ENCODE data around the gene DSC2.
"Not testable (repeated sequence)": the region's sequence is repeated elsewhere in the genome, so short reads cannot be mapped to it uniquely, and the experiment has no call there.

DSC2 gene

DNA sequence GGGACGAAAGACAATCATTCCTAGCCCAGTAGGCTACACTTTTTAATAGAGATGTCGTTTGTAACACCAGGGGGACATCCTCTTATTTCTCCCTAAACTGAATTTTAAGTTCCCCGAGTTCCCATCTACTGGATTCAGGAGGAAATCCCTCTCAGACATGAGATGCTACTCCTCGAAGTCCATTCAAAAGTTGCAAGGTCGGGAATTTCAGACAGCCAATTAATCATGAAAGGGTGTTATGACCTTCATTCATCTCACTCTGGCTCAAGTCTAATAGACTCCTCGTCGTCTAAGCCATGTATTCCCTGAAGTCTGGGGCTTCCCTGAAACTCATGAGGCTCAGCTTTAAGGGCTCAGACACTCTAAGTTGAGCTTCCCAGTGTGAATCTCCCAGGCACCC, 58.5 kb downstream of the DSC2 start:
- no peak for DNase-seq (ENCODE audit: low read depth in 2 of 2)

DNA sequence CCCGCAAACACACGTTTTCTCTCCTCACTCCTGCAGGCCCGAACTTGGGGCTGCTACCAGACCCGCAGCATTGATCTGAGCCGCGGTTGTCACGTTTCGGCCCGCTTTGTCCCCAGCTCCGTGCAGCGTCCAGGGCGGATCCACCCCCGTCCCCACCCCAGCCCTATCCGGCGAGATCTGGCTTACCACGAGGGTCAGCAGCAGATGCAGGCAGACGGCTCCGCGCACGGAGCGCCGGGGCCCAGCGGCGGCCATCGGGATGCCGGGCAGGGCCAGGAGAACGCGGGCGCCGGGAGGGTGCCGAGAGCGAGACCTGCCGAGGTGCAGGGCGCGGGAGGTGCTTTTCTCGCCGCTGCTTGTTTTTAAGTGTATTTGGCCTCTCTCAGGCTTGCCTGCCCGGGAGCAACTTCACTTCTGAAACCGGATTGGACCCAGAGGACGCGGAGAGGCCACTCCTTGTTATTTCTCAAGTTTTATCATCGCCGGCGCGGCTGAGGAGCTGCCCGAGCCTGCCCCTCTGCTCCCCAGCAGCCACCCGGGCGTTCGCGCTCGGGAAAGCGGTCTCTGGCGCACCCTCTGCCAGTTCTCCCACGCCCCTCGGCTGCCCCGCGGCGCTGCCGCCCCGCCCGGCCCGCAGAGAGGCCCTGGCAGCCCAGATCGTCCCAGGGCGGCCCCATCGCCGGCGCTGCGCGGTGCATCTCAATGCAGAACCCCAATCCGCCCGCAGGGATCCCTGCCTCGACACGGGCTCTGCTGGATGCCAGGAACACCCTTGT, 59.6 kb downstream of the DSC2 start, which contains the start of gene DSC3:
Gene DSC3, minus strand, starts transcription at position 337 of the 776 bp plus-strand sequence. Its CDS starts 82 bp downstream, at position 255.
- DNase-seq (ENCODE audit: low read depth in 2 of 2): no peak

DNA sequence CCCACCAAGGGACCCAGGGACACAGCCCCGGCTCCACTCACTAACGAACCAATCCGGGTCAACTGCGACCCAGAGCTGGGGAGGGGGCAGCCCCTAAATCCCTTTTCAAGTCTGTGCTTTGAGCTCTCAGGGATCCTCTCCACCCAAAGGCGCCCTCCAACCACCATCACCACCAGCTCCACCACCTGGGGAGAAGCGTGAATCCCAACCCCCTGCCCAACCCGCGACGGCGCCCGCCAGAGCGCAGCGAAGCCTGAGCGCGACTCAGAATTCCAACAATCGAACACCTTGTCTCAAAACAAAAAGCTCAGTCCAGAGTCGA, 60.2 kb downstream of the DSC2 start:
- DNase-seq (ENCODE audit: low read depth in 2 of 2): no peak

DNA sequence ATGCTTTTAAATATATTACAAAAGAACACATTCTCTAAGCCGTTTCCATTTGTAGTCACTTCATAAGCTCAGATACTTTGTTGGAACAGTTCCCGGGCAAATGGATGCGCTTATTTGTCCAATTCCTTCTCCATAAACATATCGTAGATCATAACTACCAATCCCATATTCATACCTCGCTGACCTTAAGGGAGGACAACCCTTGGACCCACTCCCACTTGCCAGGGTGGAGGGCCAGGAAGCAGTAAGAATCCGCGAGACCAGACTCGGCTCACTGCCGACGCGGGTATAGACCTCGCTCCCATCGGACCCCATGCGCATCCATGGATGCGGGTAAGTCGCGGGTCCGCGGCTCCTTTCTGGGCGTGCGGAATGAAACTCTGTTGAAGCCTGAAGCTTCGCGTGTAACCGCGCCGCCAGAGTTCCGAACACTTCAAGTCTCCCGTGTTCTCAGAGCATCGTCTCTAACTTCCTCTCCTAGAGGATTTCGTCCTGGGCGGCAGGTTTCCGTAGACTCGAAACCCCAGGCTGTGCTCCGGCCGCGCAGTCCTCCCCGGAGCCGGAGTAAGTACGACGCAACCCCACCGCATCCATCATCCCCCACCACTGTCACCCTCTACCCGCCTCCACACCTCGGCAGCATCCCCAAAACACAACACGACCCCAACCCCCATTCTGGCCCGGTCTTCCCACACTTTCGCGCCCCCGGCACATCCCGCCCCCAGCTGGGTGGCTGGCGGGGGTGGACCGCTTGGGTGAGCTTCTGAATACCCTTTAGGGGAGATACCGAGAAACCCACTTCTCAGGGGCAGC, 60.7 kb downstream of the DSC2 start:
- no peak for DNase-seq (ENCODE audit: low read depth in 2 of 2)

DNA sequence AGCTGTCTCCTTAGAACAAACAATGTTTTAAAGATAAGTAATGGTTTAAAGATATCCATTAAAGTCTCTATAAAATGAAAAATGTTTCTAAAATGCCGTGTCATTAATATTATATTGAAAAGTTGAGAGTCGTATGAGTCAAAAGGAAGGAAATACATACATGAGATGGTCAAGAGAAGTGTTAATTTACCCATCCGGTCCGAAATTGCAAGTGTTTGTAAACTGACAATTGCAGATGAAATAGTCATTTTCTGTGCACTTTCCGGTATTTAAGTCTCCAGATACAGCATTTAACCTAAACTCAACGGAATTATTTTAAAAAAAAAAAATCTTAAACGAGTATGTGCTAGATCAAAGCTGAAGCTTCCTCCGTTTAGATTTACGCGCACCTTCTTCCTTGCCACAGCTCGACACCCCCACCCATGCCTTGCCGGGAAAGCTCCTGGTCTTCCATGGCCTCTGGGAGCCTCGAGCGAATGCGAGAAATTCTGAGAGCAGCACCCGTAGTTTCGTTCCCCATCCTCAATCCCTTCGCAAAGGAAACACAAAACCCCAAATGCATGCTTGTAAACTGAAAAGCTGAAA, 61.4 kb downstream of the DSC2 start:
- DNase-seq (ENCODE audit: low read depth in 2 of 2): no peak

DNA sequence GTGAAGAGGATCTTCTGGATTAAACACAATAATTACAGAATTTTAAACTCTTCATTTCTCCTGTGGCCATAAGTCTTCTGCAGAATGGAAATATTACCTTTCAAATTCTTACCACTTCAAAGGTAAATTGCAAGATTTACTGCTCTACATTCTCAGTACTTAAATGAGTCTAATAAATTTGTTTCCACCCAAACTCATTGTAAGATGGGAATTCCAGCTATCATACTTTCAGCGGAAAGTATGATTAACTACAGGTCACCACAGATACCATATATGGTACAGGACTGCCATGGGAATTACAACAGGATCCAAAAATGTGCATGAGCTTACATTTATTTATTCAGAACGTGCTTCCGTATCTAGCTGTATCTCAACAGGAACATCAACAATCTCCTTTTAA, 62.8 kb downstream of the DSC2 start:
- DNase-seq (ENCODE audit: low read depth in 2 of 2): no peak

DNA sequence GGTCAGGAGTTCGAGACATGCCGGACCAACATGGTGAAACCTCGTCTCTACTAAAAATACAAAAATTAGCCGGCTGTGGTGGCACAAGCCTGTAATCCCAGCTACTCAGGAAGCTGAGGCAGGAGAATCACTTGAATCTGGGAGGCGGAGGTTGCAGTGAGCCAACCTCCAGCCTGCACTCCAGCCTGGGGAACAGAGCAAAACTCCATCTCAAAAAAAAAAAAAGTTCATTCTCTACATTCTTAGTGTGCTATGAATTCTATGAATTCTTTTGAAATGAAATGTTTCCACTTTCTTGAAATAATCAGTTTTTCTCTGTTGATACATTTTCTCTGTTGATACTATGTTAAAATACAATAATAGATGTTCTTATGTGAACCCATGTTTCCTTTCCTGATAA, 64.5 kb downstream of the DSC2 start:
- DNase-seq (ENCODE audit: low read depth in 2 of 2): not testable (repeated sequence)

DNA sequence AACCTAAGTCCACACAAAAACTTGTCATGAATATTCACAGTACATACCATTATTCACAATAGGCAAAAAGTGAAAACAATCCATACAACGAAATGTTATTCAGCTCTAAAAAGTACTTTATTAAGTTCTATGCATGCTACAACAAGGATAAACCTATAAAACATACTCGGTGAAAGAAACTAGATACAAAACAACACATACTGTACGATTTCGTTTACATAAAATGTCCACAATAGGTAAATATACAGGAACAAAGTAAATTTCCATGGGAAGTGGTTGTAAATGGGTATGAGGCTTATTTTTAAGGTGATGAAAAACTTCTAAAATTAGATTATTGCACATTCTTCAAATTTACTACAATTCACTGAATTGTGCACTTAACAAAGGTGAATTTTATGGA, 67.7 kb downstream of the DSC2 start:
- DNase-seq (ENCODE audit: low read depth in 2 of 2): no peak

DNA sequence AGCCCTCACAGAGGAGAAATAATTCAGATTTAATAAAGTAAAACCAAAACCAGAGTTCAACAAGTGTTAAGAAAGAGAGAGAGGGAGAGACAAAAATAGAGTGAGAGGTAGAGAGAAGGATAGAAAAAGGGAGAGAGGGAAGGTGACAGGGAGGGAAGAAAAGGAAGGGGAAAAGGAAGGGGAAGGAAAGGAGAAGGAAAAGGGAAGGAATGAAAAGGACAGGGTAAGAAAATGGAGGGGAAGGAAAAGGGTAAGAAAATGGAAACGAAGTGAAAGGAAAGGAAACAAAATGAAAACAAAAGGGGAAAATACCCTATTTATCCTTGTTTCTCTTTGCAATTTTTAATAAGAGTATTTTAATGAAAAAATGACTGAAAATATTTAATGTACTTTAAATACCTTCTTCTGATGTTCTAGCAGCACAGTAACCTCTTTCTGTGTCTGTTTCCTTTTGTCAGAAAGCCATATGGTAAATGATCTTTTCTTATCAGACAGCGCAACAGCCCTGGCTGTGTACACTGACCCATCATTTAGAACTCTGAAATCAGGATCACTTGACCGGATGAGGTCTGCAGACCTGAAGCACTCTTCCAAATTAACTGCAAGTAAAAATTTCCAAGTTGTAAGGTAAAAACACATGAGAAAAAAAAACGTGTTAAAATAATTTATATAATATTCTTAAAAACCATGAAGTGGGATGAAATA, 71.5 kb downstream of the DSC2 start:
- DNase-seq (ENCODE audit: low read depth in 2 of 2): no peak

DNA sequence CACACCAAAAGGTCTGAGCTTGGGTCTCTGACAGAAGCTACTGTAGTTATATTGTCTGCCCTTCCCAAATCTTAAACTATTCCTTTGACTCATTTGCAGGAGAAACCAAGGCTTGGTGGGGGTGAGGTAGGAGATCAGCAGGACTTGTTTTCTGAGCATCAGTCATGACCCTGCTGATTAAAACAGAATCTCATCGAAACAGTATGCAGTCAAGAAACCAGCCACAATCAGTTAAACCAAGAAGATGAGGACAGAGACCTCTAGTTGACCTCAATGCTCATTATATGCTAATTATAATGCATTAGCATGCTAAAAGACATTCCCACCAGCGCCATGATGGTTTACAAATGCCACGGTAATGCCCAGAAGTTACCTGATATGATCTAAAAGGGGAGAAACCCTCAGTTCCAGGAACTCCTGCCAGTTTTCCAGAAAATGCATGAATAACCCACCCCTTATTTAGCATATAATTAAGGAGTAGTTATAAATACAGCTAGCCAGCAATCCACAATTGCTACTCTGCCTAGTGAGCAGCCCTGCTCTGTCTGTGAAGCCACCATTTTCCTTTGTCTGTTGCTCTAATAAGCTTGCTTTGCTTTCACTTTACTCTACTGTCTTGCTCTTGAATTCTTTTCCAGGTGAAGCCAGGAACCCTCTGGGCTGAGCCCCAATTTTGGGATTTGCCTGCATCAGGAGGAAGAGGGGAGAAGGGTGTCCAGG, 86.3 kb downstream of the DSC2 start:
- no peak for DNase-seq (ENCODE audit: low read depth in 2 of 2)

DNA sequence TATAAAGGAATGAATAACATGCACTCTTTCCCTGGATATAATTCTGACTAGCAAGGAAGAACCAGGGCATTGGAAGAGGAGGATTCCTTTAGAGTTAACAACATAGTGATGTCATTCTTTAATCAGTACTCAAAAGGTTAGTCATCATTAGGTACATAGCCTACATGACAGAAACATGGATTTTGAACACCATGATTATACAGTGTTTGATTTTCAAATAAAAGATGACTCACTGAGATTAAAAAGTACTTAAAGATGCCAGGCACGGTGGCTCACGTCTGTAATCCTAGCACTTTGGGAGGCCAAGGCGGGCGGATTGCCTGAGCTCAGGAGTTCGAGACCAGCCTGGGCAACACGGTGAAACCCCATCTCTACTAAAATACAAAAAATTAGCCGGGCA, 90.8 kb downstream of the DSC2 start:
- DNase-seq (ENCODE audit: low read depth in 2 of 2): not testable (repeated sequence)

DNA sequence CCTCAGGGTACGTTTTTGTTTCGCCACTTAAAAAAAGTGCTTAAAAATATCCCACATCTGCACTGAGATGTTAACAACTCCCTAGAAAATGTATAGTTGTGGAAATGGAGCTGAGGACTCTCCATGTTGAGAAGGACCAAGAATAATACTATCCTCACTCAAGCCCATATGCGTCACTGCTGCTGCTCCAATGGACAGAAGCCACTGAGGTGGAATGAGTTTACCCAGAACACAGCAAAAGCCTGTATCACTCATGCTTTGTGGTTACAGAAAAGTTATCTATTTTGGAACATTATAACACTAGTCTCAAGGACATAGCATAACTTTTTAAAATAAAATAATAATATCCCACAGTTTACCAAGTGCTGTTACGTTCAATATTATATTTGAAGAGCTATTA, 91.6 kb downstream of the DSC2 start:
- DNase-seq (ENCODE audit: low read depth in 2 of 2): no peak
